B cell (primary cell): ENCODE measurements around the gene TK2. TPM values are rescaled to one million over a fixed set of nuclear protein-coding genes. Genes with fewer than 3 reads are reported as not detected.

Experiments used
- ATAC-seq: fragments of 200-7000 bp; cut with Tn5 transposase; one replicate; pipeline ENCODE4 v1.10.0; 2021; ENCODE audit warnings: low read depth, mild to moderate bottlenecking, moderate number of reproducible peaks, moderate library complexity
- CTCF ChIA-PET: fragments of 350-600 bp; sonication (Branson Sonifier 250); formaldehyde crosslinking; loops from one replicate; lab custom pipeline; 2021; ENCODE audit warnings: antibody characterized with exemption, inconsistent platforms; lab: Charles Lee
- POLR2A ChIA-PET: fragments of 350-600 bp; sonication (Branson Sonifier 250); formaldehyde crosslinking; loops from one replicate; lab custom pipeline; 2021; ENCODE audit warnings: antibody characterized with exemption; lab: Charles Lee
- DNase-seq: peaks from one replicate; pipeline ENCODE4 v3.0.0; 2013
- H2AFZ ChIP-seq: 2 replicates; pipeline ENCODE4 v1.6.1; 2012; ENCODE audit warnings: mild to moderate bottlenecking, low read depth, low read length; ENCODE audit not compliant: insufficient read depth, poor library complexity, severe bottlenecking
- H3K27ac ChIP-seq, 2 donors: 1 replicate in 1 of 2; 2 replicates in 1 of 2; pipeline ENCODE4 v1.5.1; 2012 to 2013; ENCODE audit warnings: low read length in 2 of 2, mild to moderate bottlenecking in 2 of 2, moderate library complexity in 1 of 2
- H3K27me3 ChIP-seq, 4 experiments: fragments of 200-600 bp in 1 of 4; sonication (generic) in 1 of 4; replicated peaks in 1 of 4; 1 replicate in 2 of 4; 2 replicates in 2 of 4; pipeline versions ENCODE4 v1.6.1 to v1.7.0; 2013 to 2016; ENCODE audit warnings: low read length in 3 of 4, mild to moderate bottlenecking in 2 of 4, mixed read lengths in 1 of 4, moderate library complexity in 1 of 4; ENCODE audit not compliant: insufficient read depth in 4 of 4, control insufficient read depth in 3 of 4; ENCODE audit errors: control extremely low read depth in 1 of 4
- H3K36me3 ChIP-seq, 2 experiments: replicated peaks in 1 of 2; 1 replicate in 1 of 2; 2 replicates in 1 of 2; pipeline versions ENCODE4 v1.6.1 to v1.7.1; 2013; ENCODE audit warnings: low read length in 1 of 2; ENCODE audit not compliant: insufficient read depth in 2 of 2, control insufficient read depth in 1 of 2; ENCODE audit errors: control extremely low read depth in 1 of 2, extremely low read depth in 1 of 2
- H3K4me1 ChIP-seq, 2 donors: fragments of 200-600 bp in 1 of 2; sonication (generic) in 1 of 2; 1 replicate in 1 of 2; 2 replicates in 1 of 2; pipeline versions ENCODE4 v1.5.1 to v1.6.1; 2013 to 2017; ENCODE audit warnings: low read length in 2 of 2; ENCODE audit not compliant: control insufficient read depth in 2 of 2, insufficient read depth in 2 of 2
- H3K4me2 ChIP-seq: replicated peaks from 2 replicates; pipeline ENCODE3; 2012; ENCODE audit warnings: mild to moderate bottlenecking, low read depth, low read length; ENCODE audit not compliant: poor library complexity, severe bottlenecking
- H3K4me3 ChIP-seq, 5 experiments: fragments of 200-600 bp in 1 of 5; sonication (generic) in 1 of 5; 1 replicate in 3 of 5; 2 replicates in 2 of 5; pipeline versions ENCODE4 v1.5.1 to v1.7.0; 2011 to 2016; ENCODE audit warnings: low read length in 4 of 5, mild to moderate bottlenecking in 4 of 5, low read depth in 2 of 5, control low read depth in 1 of 5, moderate library complexity in 1 of 5; ENCODE audit not compliant: insufficient read depth in 1 of 5; ENCODE audit errors: control extremely low read depth in 1 of 5, extremely low read depth in 1 of 5
- H3K79me2 ChIP-seq: fragments of 200-600 bp; sonication (generic); one replicate; pipeline ENCODE4 v1.6.0; 2016; ENCODE audit warnings: low read length; ENCODE audit not compliant: control insufficient read depth, insufficient read depth
- H3K9ac ChIP-seq: fragments of 200-600 bp; sonication (generic); 2 replicates; pipeline ENCODE4 v1.6.1; 2017; ENCODE audit warnings: mild to moderate bottlenecking, low read length, moderate library complexity
- H3K9me3 ChIP-seq, 3 donors: one replicate each; pipeline versions ENCODE4 v1.6.1 to v1.7.1; 2013; ENCODE audit warnings: low read length in 2 of 3; ENCODE audit not compliant: control insufficient read depth in 2 of 3, insufficient read depth in 1 of 3; ENCODE audit errors: control extremely low read depth in 1 of 3
- H4K20me1 ChIP-seq: 2 replicates; pipeline ENCODE4 v1.6.0; 2012; ENCODE audit warnings: mild to moderate bottlenecking, low read length; ENCODE audit not compliant: insufficient read depth, control insufficient read depth, poor library complexity, severe bottlenecking
- H3K27ac Mint-ChIP-seq: one replicate; pipeline ENCODE4 v1.8.0; 2021; ENCODE audit warnings: mixed read lengths
- H3K27me3 Mint-ChIP-seq: one replicate; pipeline ENCODE4 v1.8.0; 2021; ENCODE audit warnings: mixed read lengths
- H3K4me1 Mint-ChIP-seq: one replicate; pipeline ENCODE4 v1.8.0; 2021; ENCODE audit warnings: mixed read lengths
- H3K4me3 Mint-ChIP-seq: one replicate; pipeline ENCODE4 v1.8.0; 2021; ENCODE audit warnings: mixed read lengths
- H3K9me3 Mint-ChIP-seq: one replicate; pipeline ENCODE4 v1.8.0; 2022; ENCODE audit warnings: mixed read lengths; ENCODE audit not compliant: insufficient read depth
- CTCF ChIP-seq: fragments of 200-600 bp; IDR thresholded peaks from one replicate; pipeline ENCODE4 v1.8.0; 2022; ENCODE audit warnings: antibody characterized with exemption, mild to moderate bottlenecking
- EZH2 ChIP-seq: IDR thresholded peaks from 2 replicates; pipeline ENCODE4 v1.6.1; 2012; ENCODE audit warnings: borderline replicate concordance, low read depth, mild to moderate bottlenecking, moderate library complexity, low read length; ENCODE audit not compliant: insufficient read depth, poor library complexity, severe bottlenecking
- WGBS: methylation state at CpG from one replicate; pipeline ENCODE4 v1.1.5; 2013; ENCODE audit warnings: missing lambda C conversion rate; ENCODE audit not compliant: insufficient coverage; 5-methylcytosine and 5-hydroxymethylcytosine counted together
- intact Hi-C: fragments of 100-400 bp; cut with micrococcal nuclease; formaldehyde crosslinking; loops from one replicate; pipeline ENCODE4 v1.10.0; 2022
- polyA plus RNA-seq: library from polyadenylated mRNA; depleted of rRNA; stranded (reverse); fragments of >200 nt; gene quantifications from 2 replicates; pipeline ENCODE4 v1.2.3, GENCODE V29; 2012
- total RNA-seq, 2 donors: library from RNA; stranded (reverse); fragments of 120-200 nt in 1 of 2; gene quantifications; 1 replicate in 1 of 2; 2 replicates in 1 of 2; pipeline versions ENCODE4 v1.2.3 to v1.2.4, GENCODE V29; 2013 to 2022

Gene TK2
- total and polyA plus RNA-seq, 2 donors (not counting 1 experiment from before 2014, with no cell fraction given): 2.9 to 9.7 TPM

GRCh38 chr16:66563574-66564334, 13.8 kb upstream of the TK2 start:
- CTCF ChIA-PET: interaction anchor here (0.9 to 4.1 kb wide), 22 partner anchors 10 to 1156 kb away, joined by 3 to 20 read pairs (median 6); partner anchors contain the start of genes CKLF, CMTM2 and TK2
- ATAC-seq (no peak), DNase-seq (no peak)
- Mint-ChIP-seq H3K4me3 (no peak overlapping the region), H3K4me1 (peaks cover 16% of the 10 kb centered on the region), H3K9me3 (no peaks in the 10 kb centered on the region), H3K27ac (no peak overlapping the region), H3K27me3 (no peaks in the 10 kb centered on the region)
- TF ChIP-seq EZH2 (no peak), CTCF (no peak)
- Histone ChIP-seq H3K4me1 (no peaks in the 10 kb centered on the region), H3K4me2 (no peak overlapping the region), H3K9me3 (no peaks in the 10 kb centered on the region), H3K79me2 (peaks cover 8% of the 10 kb centered on the region), H3K27me3 (no peaks in the 10 kb centered on the region), H3K27ac (no peak overlapping the region), H3K9ac (no peak overlapping the region), H3K4me3 (no peak overlapping the region), H2AFZ (no peak overlapping the region), H4K20me1 (peaks cover 5% of the 10 kb centered on the region), H3K36me3 (peaks cover 0 to 29% of the 10 kb centered on the region in 2 experiments)
- intact Hi-C loops: loop anchor here (5.0 kb wide), 1 partner anchor 304 kb away; no protein-coding TSS in a partner anchor
- POLR2A ChIA-PET: interaction anchor here (0.7 to 1.3 kb wide), 2 partner anchors 11 to 26 kb away, joined by 3 to 4 read pairs; partner anchors contain the start of gene CKLF
- no CpG with 5 or more reads among the region's 2 CpGs for WGBS

- CTCF ChIA-PET: interaction anchor here (0.7 to 4.1 kb wide), 24 partner anchors 9 to 305 kb away, joined by 3 to 20 read pairs (median 6); partner anchors contain the start of genes CKLF, CMTM2, DYNC1LI2 and TK2
- Histone ChIP-seq H3K9ac (no peak overlapping the region), H3K9me3 (no peaks in the 10 kb centered on the region), H2AFZ (no peak overlapping the region), H3K79me2 (peaks cover 9% of the 10 kb centered on the region), H3K27me3 (no peaks in the 10 kb centered on the region), H3K4me1 (no peaks in the 10 kb centered on the region), H3K36me3 (peaks cover 0 to 36% of the 10 kb centered on the region in 2 experiments), H3K27ac (no peak overlapping the region), H4K20me1 (peaks cover 10% of the 10 kb centered on the region), H3K4me2 (no peak overlapping the region), H3K4me3 (no peak overlapping the region)
- TF ChIP-seq CTCF (no peak), EZH2 (no peak)
- DNase-seq: no peak
- Mint-ChIP-seq H3K9me3 (no peaks in the 10 kb centered on the region), H3K27ac (no peak overlapping the region), H3K4me3 (no peak overlapping the region), H3K27me3 (no peaks in the 10 kb centered on the region), H3K4me1 (peaks cover 19% of the 10 kb centered on the region)
- intact Hi-C loops: loop anchor here (5.0 kb wide), 1 partner anchor 304 kb away; no protein-coding TSS in a partner anchor
- WGBS: 100% methylated on average over 1 of the region's 2 CpGs
- no peak for ATAC-seq
- POLR2A ChIA-PET: interaction anchor here (1.3 kb wide), 1 partner anchor 11 kb away, joined by 4 read pairs; the partner anchor contains the start of gene CKLF
Measured at GRCh38 chr16:66562986-66563385, 13.1 kb upstream of the TK2 start.
